ENCODE results near the gene WDR18. TPM values are rescaled to one million over a fixed set of nuclear protein-coding genes. Genes with fewer than 3 reads are reported as not detected.

Gene WDR18
- total and polyA plus RNA-seq, 12 donors = 5.4 to 140 (median 53.8) TPM

GRCh38 chr19:944171-944567, 40.0 kb upstream of the WDR18 start:
- peaks cover 13 to 20% of the 10 kb centered on the region in 2 donors for H3K4me1 ChIP-seq (replicated peaks in 1 of 2)
- no peak overlapping the region for H3K27ac ChIP-seq
- DNase-seq = peak in 6 of 7 donors; percentile 49 to 82 (median 56)
- 32 to 95% (median 50%) methylated on average over 4 to 27 of the region's 27 CpGs; no CpG with 5 or more reads in 1 of the 4 donors for WGBS, 4 donors
- TF ChIP-seq CTCF (IDR thresholded peaks at IDR 0.05) (no peak), POLR2A (IDR thresholded peaks at IDR 0.05) (no peak)
- intact Hi-C loops (cut with DNase I) = no loop called here
- no peak overlapping the region for H3K4me3 ChIP-seq
- no peaks in the 10 kb centered on the region for H3K9me3 ChIP-seq (replicated peaks in 1 of 3)
- no peaks in the 10 kb centered on the region for H3K27me3 ChIP-seq
- no peaks in the 10 kb centered on the region for H3K36me3 ChIP-seq (replicated peaks in 1 of 2)

- Histone ChIP-seq H3K27me3 (no peaks in the 10 kb centered on the region), H3K9me3 (replicated peaks in 1 of 3) (no peaks in the 10 kb centered on the region), H3K27ac (no peak overlapping the region), H3K4me1 (replicated peaks in 1 of 2) (peaks cover 13 to 20% of the 10 kb centered on the region in 2 donors), H3K36me3 (replicated peaks in 1 of 2) (no peaks in the 10 kb centered on the region), H3K4me3 (no peak overlapping the region)
- no peak for DNase-seq
- intact Hi-C loops (cut with DNase I) = no loop called here
- WGBS, 4 donors = 52 to 72% (median 69%) methylated on average over 20 to 22 of the region's 22 CpGs
- no peak for TF ChIP-seq POLR2A (IDR thresholded peaks at IDR 0.05)
- TF ChIP-seq CTCF (IDR thresholded peaks at IDR 0.05) = no peak
Observed at GRCh38 chr19:944663-945241, 39.4 kb upstream of the WDR18 start.

- no peak for DNase-seq
- H3K4me3 ChIP-seq = no peak overlapping the region
- no peak overlapping the region for H3K27ac ChIP-seq
- 90 to 93% (median 92%) methylated on average over 18 to 37 of the region's 37 CpGs for WGBS, 4 donors
- peaks cover 5 to 15% of the 10 kb centered on the region in 2 donors for H3K4me1 ChIP-seq (replicated peaks in 1 of 2)
- no peaks in the 10 kb centered on the region for H3K36me3 ChIP-seq (replicated peaks in 1 of 2)
- no peaks in the 10 kb centered on the region for H3K27me3 ChIP-seq
- intact Hi-C loops (cut with DNase I) = no loop called here
- H3K9me3 ChIP-seq (replicated peaks in 1 of 3) = no peaks in the 10 kb centered on the region
- TF ChIP-seq CTCF (IDR thresholded peaks at IDR 0.05) = no peak
- no peak for TF ChIP-seq POLR2A (IDR thresholded peaks at IDR 0.05)
Observed at GRCh38 chr19:945401-946252, 38.5 kb upstream of the WDR18 start.

- H3K36me3 ChIP-seq (replicated peaks in 1 of 2) = no peaks in the 10 kb centered on the region
- 80 to 98% (median 86%) methylated on average over 11 to 30 of the region's 30 CpGs for whole genome bisulfite sequencing, 4 donors
- TF ChIP-seq CTCF (IDR thresholded peaks at IDR 0.05) (no peak), POLR2A (IDR thresholded peaks at IDR 0.05) (no peak)
- intact Hi-C loops (cut with DNase I) = no loop called here
- H3K27me3 ChIP-seq = no peaks in the 10 kb centered on the region
- H3K4me3 ChIP-seq = no peak overlapping the region
- no peak for DNase-seq
- H3K9me3 ChIP-seq (replicated peaks in 1 of 3) = no peaks in the 10 kb centered on the region
- H3K27ac ChIP-seq = no peak overlapping the region
- peaks cover 0 to 5% of the 10 kb centered on the region in 2 donors for H3K4me1 ChIP-seq (replicated peaks in 1 of 2)
Observed at GRCh38 chr19:947090-947706, 36.9 kb upstream of the WDR18 start.
